ENCODE measurements around the gene TUBA4A.

TUBA4A gene

DNA sequence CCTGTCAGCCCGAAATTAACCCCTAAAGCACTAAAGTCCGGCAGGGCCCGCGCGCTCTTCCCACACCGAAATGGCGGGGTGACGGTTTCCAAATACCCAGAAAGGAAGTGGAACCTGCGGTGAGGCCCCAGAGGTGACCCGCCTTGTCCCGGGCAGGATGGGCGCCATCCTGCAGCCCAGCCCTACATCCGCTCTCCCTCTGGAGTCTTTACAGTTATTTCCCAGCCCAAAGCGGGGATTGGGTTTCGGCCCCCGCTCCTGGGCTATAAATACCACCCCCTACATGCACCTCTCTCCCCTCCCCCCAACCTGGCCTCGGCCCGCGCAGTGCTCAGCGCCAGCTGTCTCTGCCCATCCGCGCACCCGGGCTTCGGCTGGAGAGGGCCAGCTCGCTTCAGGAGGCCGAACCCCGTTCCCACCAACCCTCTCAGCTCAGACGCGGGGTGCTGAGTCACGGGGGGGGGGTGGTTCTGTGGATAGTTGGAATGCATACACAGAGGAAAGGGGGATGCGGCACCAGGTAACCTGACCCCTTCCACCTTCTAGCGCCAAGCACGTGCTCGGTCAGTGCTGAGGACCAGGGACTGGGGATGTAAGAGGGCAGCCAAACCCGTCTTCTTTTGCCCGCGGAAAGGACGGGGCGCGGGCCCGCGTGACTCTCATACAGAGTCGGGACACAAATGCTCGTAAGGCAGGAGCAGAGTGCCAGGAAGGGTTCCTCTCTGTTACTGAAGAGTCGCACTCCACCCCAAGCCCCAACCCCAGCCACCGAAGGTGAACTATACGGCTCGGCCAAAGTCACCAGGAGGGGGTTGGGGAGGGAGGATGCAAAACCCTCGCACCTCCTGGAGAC lies 592 bp downstream of the TUBA4A start, which contains the start of gene TUBA4B:
TSS of gene TUBA4B (plus strand) at position 344 of the 853 bp plus-strand sequence. CDS start at position 509, 165 bp downstream.
- no peak for DNase-seq (ENCODE audit: low read depth)
- no peak for TF ChIP-seq CTCF (conservative IDR thresholded peaks at IDR 0.05; ENCODE audit: control insufficient read depth, insufficient read depth, low read depth, low read length)
- peak within 1 kb of the TSS; percentile 44 for H3K4me3 ChIP-seq (ENCODE audit: control insufficient read depth, low read depth, low read length)

DNA sequence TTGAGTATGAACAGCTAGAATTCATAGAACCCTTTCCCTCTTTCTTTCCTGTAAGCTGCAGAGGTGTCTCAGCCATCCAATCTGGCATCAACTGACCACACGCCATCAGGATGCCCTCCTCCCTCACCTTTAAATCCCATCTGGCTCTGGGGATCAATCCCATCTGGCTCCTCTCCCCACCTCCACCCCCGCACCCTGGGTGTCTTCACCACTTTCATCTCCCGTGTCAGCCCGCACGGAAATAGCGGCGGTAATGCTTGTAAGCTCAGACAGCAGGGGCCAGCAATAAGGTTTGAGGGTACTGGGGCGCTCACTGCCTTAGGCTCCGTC lies 1.2 kb downstream of the TUBA4A start:
- DNase-seq (ENCODE audit: low read depth), result no peak
- H3K4me3 ChIP-seq (ENCODE audit: control insufficient read depth, low read depth, low read length), result peak overlapping the region; percentile 44
- TF ChIP-seq CTCF (conservative IDR thresholded peaks at IDR 0.05; ENCODE audit: control insufficient read depth, insufficient read depth, low read depth, low read length), result no peak

DNA sequence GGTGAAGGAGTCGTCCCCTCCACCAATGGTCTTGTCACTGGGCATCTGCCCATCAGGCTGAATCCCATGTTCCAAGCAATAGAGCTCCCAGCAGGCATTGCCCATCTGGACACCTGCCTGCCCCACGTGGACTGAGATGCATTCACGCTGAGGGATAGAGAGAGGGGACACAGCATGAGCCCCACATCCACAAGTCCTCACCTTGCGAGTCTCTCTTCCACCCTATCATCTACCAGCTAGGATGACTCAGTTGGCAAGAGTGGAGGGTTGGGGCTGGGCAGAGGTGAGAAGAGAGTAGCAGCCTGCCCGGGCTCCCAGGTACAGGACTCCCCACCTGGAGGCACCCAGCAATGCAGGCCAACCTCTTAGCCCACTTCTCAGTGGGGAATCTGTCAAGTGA lies 1.6 kb downstream of the TUBA4A start:
- no peak for DNase-seq (ENCODE audit: low read depth)
- no peak for TF ChIP-seq CTCF (conservative IDR thresholded peaks at IDR 0.05; ENCODE audit: control insufficient read depth, insufficient read depth, low read depth, low read length)
- H3K4me3 ChIP-seq (ENCODE audit: control insufficient read depth, low read depth, low read length), result no peak overlapping the region

DNA sequence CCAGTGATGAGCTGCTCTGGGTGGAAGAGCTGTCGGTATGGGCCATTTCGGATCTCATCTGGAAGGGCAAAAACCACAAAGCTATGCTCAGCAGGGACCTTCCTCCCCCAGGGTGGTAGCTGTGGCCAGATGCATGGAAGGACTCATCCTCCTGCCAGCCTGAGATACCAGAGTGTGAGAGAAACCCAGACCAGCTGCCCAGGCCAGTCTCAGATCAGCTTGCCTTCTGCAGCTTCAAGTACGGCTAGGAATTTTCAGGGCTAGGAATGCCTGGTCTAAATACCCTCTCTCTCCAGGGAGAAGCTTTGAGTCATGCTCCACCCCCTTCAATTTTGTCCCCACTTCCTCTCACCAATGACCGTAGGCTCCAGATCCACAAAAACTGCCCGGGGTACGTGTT lies 2.1 kb downstream of the TUBA4A start:
- no peak for TF ChIP-seq CTCF (conservative IDR thresholded peaks at IDR 0.05; ENCODE audit: control insufficient read depth, insufficient read depth, low read depth, low read length)
- no peak overlapping the region for H3K4me3 ChIP-seq (ENCODE audit: control insufficient read depth, low read depth, low read length)
- no peak for DNase-seq (ENCODE audit: low read depth)

DNA sequence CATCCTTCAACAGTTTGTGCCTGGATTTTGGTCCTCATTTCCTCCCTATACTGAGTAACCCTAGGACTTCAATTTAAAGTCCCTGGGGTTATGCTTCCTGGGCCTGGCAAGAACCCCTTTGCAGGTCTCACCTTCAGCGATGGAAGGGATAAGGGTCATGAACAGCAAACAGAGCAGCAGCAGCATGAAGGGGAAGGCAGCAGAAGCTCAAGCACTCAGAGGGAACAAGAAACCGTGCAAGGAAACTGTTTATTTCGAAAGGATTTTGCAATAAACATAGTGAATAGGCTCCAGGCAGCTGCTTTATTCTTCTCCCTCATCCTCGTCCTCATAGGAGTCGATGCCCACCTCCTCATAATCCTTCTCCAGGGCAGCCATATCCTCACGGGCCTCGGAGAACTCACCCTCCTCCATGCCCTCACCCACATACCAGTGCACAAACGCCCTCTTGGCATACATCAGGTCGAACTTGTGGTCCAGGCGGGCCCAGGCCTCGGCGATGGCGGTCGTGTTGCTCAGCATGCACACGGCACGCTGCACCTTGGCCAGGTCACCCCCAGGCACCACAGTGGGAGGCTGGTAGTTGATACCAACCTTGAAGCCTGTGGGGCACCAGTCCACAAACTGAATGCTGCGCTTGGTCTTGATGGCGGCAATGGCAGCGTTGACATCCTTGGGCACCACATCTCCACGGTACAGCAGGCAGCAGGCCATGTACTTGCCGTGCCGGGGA lies 3.5 kb downstream of the TUBA4A start:
- no peak for TF ChIP-seq CTCF (conservative IDR thresholded peaks at IDR 0.05; ENCODE audit: control insufficient read depth, insufficient read depth, low read depth, low read length)
- no peak overlapping the region for H3K4me3 ChIP-seq (ENCODE audit: control insufficient read depth, low read depth, low read length)
- no peak for DNase-seq (ENCODE audit: low read depth)

GRCh38 chr2:219249203-219249980 lies 4.3 kb downstream of the TUBA4A start:
- H3K4me3 ChIP-seq (ENCODE audit: control insufficient read depth, low read depth, low read length), result no peak overlapping the region
- no peak for TF ChIP-seq CTCF (conservative IDR thresholded peaks at IDR 0.05; ENCODE audit: control insufficient read depth, insufficient read depth, low read depth, low read length)
- peak; percentile 83 for DNase-seq (ENCODE audit: low read depth)

Measured in fibroblast of mammary gland (primary cell).